GM12891 (cell line): ENCODE data around the gene KCNK3.

Experiments used
- PAX5 ChIP-seq: IDR thresholded peaks from 2 replicates; pipeline ENCODE4 v1.6.1; 2011; ENCODE audit warnings: low read length, moderate library complexity, mild to moderate bottlenecking; ENCODE audit not compliant: insufficient read depth, severe bottlenecking
- POLR2A ChIP-seq: IDR thresholded peaks from 2 replicates; pipeline ENCODE4 v1.6.1; 2011; ENCODE audit warnings: low read depth, low read length, control low read depth
- POLR2AphosphoS5 ChIP-seq: IDR thresholded peaks from 2 replicates; pipeline ENCODE4 v1.6.1; 2011; ENCODE audit warnings: low read depth, low read length, control low read depth
- POU2F2 ChIP-seq: IDR thresholded peaks from 2 replicates; pipeline ENCODE4 v1.6.1; 2011; ENCODE audit warnings: low read depth, mild to moderate bottlenecking, control low read depth, low read length, moderate library complexity
- SPI1 ChIP-seq: IDR thresholded peaks from 2 replicates; pipeline ENCODE4 v1.6.1; 2011; ENCODE audit warnings: low read depth, low read length, control low read depth
- TAF1 ChIP-seq: IDR thresholded peaks from 2 replicates; pipeline ENCODE4 v1.6.1; 2011; ENCODE audit warnings: low read depth, low read length, control low read depth

DNA sequence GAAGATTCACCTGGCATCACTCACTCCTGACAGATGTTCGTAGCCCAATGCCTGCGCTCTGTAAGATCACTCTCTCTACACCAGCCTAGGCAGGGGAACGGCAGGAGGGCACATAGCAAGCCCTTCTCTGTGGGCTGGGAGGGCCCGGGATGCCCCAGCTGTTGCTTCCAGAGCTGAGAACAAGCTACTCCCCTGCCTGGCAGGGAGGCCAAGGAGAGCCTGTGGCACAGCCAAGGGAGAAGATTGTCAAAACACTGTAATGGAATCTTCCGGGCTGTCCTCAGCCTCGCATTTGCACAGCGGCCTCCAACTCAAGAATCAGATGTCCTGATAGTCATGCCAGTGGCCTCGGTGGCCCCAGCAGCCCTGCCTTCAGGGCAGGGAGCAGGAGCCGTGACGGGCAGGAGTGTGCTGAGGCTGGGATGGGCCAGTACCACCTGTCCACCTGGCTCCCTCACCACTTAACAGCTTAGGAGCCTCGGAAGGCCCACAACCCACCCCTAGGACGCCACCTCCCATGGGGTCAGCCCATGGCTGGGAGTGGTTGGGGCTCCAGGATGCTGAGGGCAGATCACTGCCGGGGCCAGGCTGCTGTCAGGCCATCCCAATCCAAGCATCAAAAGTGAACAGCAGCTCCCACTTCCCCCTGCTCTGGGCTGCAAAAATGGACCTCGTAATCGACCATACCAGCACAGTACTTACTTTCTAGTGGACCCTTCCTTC is 49.7 kb downstream of the KCNK3 start:
- TF ChIP-seq POU2F2 (no peak), POLR2A (no peak), POLR2AphosphoS5 (no peak), SPI1 (no peak), TAF1 (no peak), PAX5 (no peak)
